MM.1S (cell line): Measurements from ENCODE around the gene DHCR7.

Source experiments
- DNase-seq: peaks from one replicate; pipeline ENCODE4 v3.0.0-alpha.2; 2015
- H2AFZ ChIP-seq: fragments of 300-600 bp; sonication (generic); 2 replicates; pipeline ENCODE4 v1.6.0; 2016; ENCODE audit warnings: antibody characterized with exemption, low read length
- H3F3A ChIP-seq: fragments of 300-600 bp; sonication (generic); 2 replicates; pipeline ENCODE4 v1.6.1; 2016; ENCODE audit warnings: mild to moderate bottlenecking, antibody characterized with exemption, low read length, moderate library complexity, mixed read lengths; ENCODE audit not compliant: insufficient read depth
- H3K27ac ChIP-seq: fragments of 300-600 bp; sonication (generic); 2 replicates; pipeline ENCODE4 v1.5.1; 2016; ENCODE audit warnings: mild to moderate bottlenecking, low read length
- H3K27me3 ChIP-seq: fragments of 300-600 bp; sonication (generic); replicated peaks from 2 replicates; pipeline ENCODE4 v1.6.0; 2016; ENCODE audit warnings: low read length; ENCODE audit not compliant: insufficient read depth
- H3K36me3 ChIP-seq: fragments of 300-600 bp; sonication (generic); replicated peaks from 2 replicates; pipeline ENCODE4 v1.6.1; 2016; ENCODE audit warnings: mild to moderate bottlenecking, low read length, mixed read lengths; ENCODE audit not compliant: insufficient read depth
- H3K4me1 ChIP-seq: fragments of 300-600 bp; sonication (generic); 2 replicates; pipeline ENCODE4 v1.6.1; 2016; ENCODE audit warnings: low read length, mixed read lengths
- H3K4me2 ChIP-seq: fragments of 300-600 bp; sonication (generic); 2 replicates; pipeline ENCODE4 v1.6.0; 2016; ENCODE audit warnings: low read depth, low read length
- H3K4me3 ChIP-seq: fragments of 300-600 bp; sonication (generic); 2 replicates; pipeline ENCODE4 v1.5.1; 2016; ENCODE audit warnings: low read length, mixed read lengths
- H3K79me2 ChIP-seq: fragments of 300-600 bp; sonication (generic); 2 replicates; pipeline ENCODE4 v1.6.1; 2016; ENCODE audit warnings: mixed run types, low read length, mixed read lengths
- H3K9ac ChIP-seq: fragments of 300-600 bp; sonication (generic); 2 replicates; pipeline ENCODE4 v1.6.1; 2016; ENCODE audit warnings: low read length, mixed read lengths
- H3K9me2 ChIP-seq: fragments of 300-600 bp; sonication (generic); replicated peaks from 2 replicates; pipeline ENCODE4 v1.6.1; 2016; ENCODE audit warnings: mild to moderate bottlenecking, low read length, mixed read lengths; ENCODE audit not compliant: insufficient read depth
- H3K9me3 ChIP-seq: fragments of 300-600 bp; sonication (generic); replicated peaks from 2 replicates; pipeline ENCODE4 v1.6.1; 2016; ENCODE audit warnings: mild to moderate bottlenecking, low read length, mixed read lengths; ENCODE audit not compliant: insufficient read depth
- H4K20me1 ChIP-seq: fragments of 300-600 bp; sonication (generic); 2 replicates; pipeline ENCODE4 v1.6.1; 2016; ENCODE audit warnings: mild to moderate bottlenecking, low read length, moderate library complexity, mixed read lengths; ENCODE audit not compliant: insufficient read depth
- EZH2 ChIP-seq: fragments of 300-600 bp; sonication (generic); optimal IDR thresholded peaks from 2 replicates; pipeline ENCODE3; 2017; ENCODE audit warnings: low read depth, mild to moderate bottlenecking, antibody characterized with exemption, low read length, mixed read lengths
- EZH2phosphoT487 ChIP-seq: fragments of 300-600 bp; sonication (generic); IDR thresholded peaks from 2 replicates; pipeline ENCODE4 v1.6.1; 2018; ENCODE audit warnings: antibody characterized with exemption, low read length
- TF ChIP-seq, protein P1 (sequence below): fragments of 300-600 bp; sonication (generic); IDR thresholded peaks from 2 replicates; pipeline ENCODE4 v1.5.1; 2016; ENCODE audit warnings: antibody characterized with exemption, low read length, mixed read lengths

Gene DHCR7

DNA sequence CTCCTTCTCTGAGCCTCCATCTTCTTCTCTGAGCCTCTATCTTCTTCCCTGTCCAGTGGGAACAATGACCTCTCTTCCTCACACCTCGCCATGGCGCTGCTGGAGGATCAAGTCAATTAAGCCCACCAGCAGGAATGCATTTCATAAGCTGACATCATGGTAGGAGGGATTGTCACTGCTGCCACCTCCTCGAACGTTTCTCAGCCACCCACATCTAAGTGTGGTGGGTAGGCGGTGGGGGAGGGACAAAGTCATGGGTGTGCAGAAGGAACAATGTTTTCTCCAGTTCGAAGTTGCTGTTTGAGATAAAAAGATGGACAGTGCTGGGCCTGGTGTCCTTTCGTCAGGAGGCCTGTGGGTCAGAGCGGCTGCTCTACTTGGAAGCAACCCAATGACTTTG is 44.0 kb downstream of the DHCR7 start:
- H3K79me2 ChIP-seq = no peaks in the 10 kb centered on the region
- peaks cover 18% of the 10 kb centered on the region for H3K4me1 ChIP-seq
- no peak overlapping the region for H3K4me3 ChIP-seq
- H2AFZ ChIP-seq = no peak overlapping the region
- no peaks in the 10 kb centered on the region for H4K20me1 ChIP-seq
- H3K36me3 ChIP-seq = no peaks in the 10 kb centered on the region
- no peak overlapping the region for H3K9ac ChIP-seq
- H3F3A ChIP-seq = no peaks in the 10 kb centered on the region
- no peak overlapping the region for H3K4me2 ChIP-seq
- no peaks in the 10 kb centered on the region for H3K9me3 ChIP-seq
- DNase-seq = no peak
- H3K27ac ChIP-seq = no peak overlapping the region
- H3K9me2 ChIP-seq = no peaks in the 10 kb centered on the region
- H3K27me3 ChIP-seq = peaks cover 48% of the 10 kb centered on the region
- no peak for TF ChIP-seq EZH2phosphoT487
- TF ChIP-seq, protein P1, sequence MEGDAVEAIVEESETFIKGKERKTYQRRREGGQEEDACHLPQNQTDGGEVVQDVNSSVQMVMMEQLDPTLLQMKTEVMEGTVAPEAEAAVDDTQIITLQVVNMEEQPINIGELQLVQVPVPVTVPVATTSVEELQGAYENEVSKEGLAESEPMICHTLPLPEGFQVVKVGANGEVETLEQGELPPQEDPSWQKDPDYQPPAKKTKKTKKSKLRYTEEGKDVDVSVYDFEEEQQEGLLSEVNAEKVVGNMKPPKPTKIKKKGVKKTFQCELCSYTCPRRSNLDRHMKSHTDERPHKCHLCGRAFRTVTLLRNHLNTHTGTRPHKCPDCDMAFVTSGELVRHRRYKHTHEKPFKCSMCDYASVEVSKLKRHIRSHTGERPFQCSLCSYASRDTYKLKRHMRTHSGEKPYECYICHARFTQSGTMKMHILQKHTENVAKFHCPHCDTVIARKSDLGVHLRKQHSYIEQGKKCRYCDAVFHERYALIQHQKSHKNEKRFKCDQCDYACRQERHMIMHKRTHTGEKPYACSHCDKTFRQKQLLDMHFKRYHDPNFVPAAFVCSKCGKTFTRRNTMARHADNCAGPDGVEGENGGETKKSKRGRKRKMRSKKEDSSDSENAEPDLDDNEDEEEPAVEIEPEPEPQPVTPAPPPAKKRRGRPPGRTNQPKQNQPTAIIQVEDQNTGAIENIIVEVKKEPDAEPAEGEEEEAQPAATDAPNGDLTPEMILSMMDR = no peak
- TF ChIP-seq EZH2 = no peak

DNA sequence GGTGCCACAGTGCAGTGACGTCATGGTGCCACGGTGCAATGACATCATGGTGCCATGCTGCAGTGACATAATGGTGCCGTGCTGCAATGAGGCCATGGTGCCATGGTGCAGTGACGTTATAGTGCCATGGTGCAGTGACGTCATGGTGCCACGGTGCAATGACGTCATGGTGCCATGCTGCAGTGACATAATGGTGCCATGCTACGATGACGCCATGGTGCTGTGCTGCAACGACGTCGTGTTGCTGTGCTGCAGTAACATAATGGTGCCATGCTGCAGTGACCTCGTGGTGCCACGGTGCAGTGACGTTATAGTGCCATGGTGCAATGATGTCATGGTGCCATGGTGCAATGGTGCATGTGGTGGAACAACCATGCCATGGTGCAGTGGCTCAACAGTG is 45.3 kb downstream of the DHCR7 start:
- Histone ChIP-seq H3K36me3 (no peaks in the 10 kb centered on the region), H3K4me2 (no peak overlapping the region), H3K27me3 (peaks cover 48% of the 10 kb centered on the region), H4K20me1 (no peaks in the 10 kb centered on the region), H3K27ac (no peak overlapping the region), H3K4me3 (no peak overlapping the region), H3K79me2 (no peaks in the 10 kb centered on the region), H3K4me1 (peaks cover 18% of the 10 kb centered on the region), H3F3A (no peaks in the 10 kb centered on the region), H2AFZ (no peak overlapping the region), H3K9me3 (no peaks in the 10 kb centered on the region), H3K9me2 (no peaks in the 10 kb centered on the region), H3K9ac (no peak overlapping the region)
- TF ChIP-seq EZH2 (no peak), EZH2phosphoT487 (no peak)
- TF ChIP-seq, protein P1 = no peak
- no peak for DNase-seq

DNA sequence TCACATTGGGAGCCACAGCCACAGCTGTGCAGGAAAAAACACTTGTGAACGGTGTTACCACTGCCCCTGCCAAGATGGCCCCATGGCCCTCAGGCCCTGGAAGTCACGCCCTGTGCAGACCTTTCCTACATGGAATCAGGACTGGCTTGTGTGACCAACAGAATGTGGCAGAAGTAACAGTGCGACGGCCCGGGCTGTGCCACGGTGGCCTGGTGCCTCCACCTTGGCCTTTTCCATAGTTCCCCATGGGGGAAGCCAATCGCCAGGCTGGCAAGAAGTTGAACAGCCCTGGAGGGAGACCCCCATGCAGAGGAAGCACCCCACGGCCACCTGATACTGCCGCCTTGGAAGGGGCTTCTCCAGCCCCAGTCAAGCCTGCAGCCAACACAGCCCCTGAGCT is 48.0 kb downstream of the DHCR7 start:
- peaks cover 68% of the 10 kb centered on the region for H3K27me3 ChIP-seq

More for the DNA sequence above, 48.0 kb downstream of the DHCR7 start:
- Histone ChIP-seq H3F3A (no peaks in the 10 kb centered on the region), H3K4me3 (no peak overlapping the region), H3K9me2 (no peaks in the 10 kb centered on the region), H3K36me3 (no peaks in the 10 kb centered on the region), H3K4me1 (0 out of 2 replicates have a peak, but pooled peaks cover 1% of the 10 kb centered on the region), H3K4me2 (no peak overlapping the region), H2AFZ (no peak overlapping the region), H3K9me3 (no peaks in the 10 kb centered on the region), H3K27ac (no peak overlapping the region), H3K79me2 (no peaks in the 10 kb centered on the region), H4K20me1 (no peaks in the 10 kb centered on the region), H3K9ac (no peak overlapping the region)
- TF ChIP-seq EZH2 (no peak), EZH2phosphoT487 (no peak)
- TF ChIP-seq, protein P1 = no peak
- DNase-seq = no peak
